Upper lobe of left lung (tissue), 6 donors: ENCODE measurements around the gene KATNA1. TPM values are rescaled to one million over a fixed set of nuclear protein-coding genes. Genes with fewer than 3 reads are reported as not detected.

Experiments used
- ATAC-seq, 2 donors: fragments of 200-7000 bp; cut with Tn5 transposase; one replicate each; pipeline ENCODE4 v1.9.1; 2022; ENCODE audit warnings: mild to moderate bottlenecking in 2 of 2, moderate library complexity in 2 of 2; ENCODE audit not compliant: low FRiP score in 2 of 2
- DNase-seq, 2 donors: peaks; one replicate each; pipeline ENCODE4 v3.0.0-alpha.2; 2019 to 2020
- H3K27ac ChIP-seq, 4 donors: fragments of 200-600 bp; sonication (generic); one replicate each; pipeline ENCODE4 v1.5.1; 2016 to 2019
- H3K27me3 ChIP-seq, 4 donors: fragments of 200-600 bp; sonication (generic); one replicate each; pipeline ENCODE4 v1.5.1; 2017 to 2019
- H3K36me3 ChIP-seq, 4 donors: fragments of 200-600 bp; sonication (generic); one replicate each; pipeline ENCODE4 v1.5.1; 2016 to 2019
- H3K4me1 ChIP-seq, 4 donors: fragments of 200-600 bp; sonication (generic); one replicate each; pipeline ENCODE4 v1.5.1; 2018 to 2019
- H3K4me3 ChIP-seq, 4 donors: fragments of 200-600 bp; sonication (generic); one replicate each; pipeline ENCODE4 v1.5.1; 2017 to 2019; ENCODE audit warnings: mild to moderate bottlenecking in 2 of 4, moderate library complexity in 1 of 4
- H3K9me3 ChIP-seq, 4 donors: fragments of 200-600 bp; sonication (generic); one replicate each; pipeline ENCODE4 v1.5.1; 2018 to 2019
- EP300 ChIP-seq, 4 donors: sonication (generic); formaldehyde crosslinking; IDR thresholded peaks; one replicate each; pipeline ENCODE4 v1.5.1; 2017; ENCODE audit warnings: antibody characterized with exemption in 4 of 4, control low read depth in 2 of 4
- POLR2A ChIP-seq, 4 donors: fragments of 450-650 bp; IDR thresholded peaks; one replicate each; pipeline ENCODE4 v1.5.1; 2016 to 2017; ENCODE audit warnings: antibody characterized with exemption in 4 of 4, mild to moderate bottlenecking in 2 of 4
- POLR2AphosphoS5 ChIP-seq, 2 donors: sonication (generic); formaldehyde crosslinking; IDR thresholded peaks; one replicate each; pipeline ENCODE4 v1.5.1; 2017; ENCODE audit warnings: antibody characterized with exemption in 2 of 2
- whole genome bisulfite sequencing, 2 donors: methylation state at CpG; one replicate each; pipeline ENCODE4 v1.1.5; 2017 to 2018; 5-methylcytosine and 5-hydroxymethylcytosine counted together
- total RNA-seq, 6 donors: library from RNA; depleted of rRNA in 4 of 6; stranded (reverse); fragments of >200 nt in 4 of 6; gene quantifications; one replicate each; pipeline versions ENCODE4 v1.1.0 to v1.2.1, GENCODE V29; 2016 to 2021
- TF ChIP-seq, protein P1 (sequence below), 6 experiments: fragments of 450-650 bp in 4 of 6; fragments of 200-600 bp in 2 of 6; sonication (generic) in 2 of 6; IDR thresholded peaks; one replicate each; pipeline ENCODE4 v1.5.1; 2016 to 2019; ENCODE audit warnings: antibody characterized with exemption in 6 of 6
- donor health status: DM: no; HTN: no; CAD: no; lungs with moderate emphysema.
- donor health status: DM: no; HTN: yes; CAD: no; lungs with severe emphysema.

KATNA1 gene
- total RNA-seq, 6 donors from 2014 or later = 7.2 to 36.1 (median 16.3) TPM

DNA sequence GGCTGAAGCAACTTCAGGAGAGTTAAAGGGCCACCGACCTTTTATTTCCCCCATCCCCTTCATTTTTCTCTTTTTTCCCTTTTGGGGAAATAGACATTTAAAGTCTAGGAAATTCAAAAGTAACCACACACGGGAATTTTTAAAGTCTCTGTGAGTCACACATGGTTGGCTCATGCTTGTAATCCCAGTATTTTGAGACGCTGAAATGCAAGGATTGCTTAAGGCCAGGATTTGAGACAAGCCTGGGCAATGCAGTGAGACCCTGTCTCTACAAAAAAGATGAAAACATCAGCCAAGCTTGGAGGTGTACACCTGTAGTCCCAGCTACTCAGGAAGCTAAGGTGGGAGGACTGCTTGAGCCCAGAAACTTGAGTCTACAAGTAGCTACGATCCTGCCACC lies 34.2 kb downstream of the KATNA1 start:
- H3K4me3 ChIP-seq = no peak overlapping the region
- peaks cover 0 to 22% (median 2%) of the 10 kb centered on the region in 4 donors for H3K36me3 ChIP-seq
- DNase-seq (no peak), ATAC-seq (no peak)
- H3K9me3 ChIP-seq = peaks cover 0 to 5% (median 0%) of the 10 kb centered on the region in 4 donors
- TF ChIP-seq, protein P1, sequence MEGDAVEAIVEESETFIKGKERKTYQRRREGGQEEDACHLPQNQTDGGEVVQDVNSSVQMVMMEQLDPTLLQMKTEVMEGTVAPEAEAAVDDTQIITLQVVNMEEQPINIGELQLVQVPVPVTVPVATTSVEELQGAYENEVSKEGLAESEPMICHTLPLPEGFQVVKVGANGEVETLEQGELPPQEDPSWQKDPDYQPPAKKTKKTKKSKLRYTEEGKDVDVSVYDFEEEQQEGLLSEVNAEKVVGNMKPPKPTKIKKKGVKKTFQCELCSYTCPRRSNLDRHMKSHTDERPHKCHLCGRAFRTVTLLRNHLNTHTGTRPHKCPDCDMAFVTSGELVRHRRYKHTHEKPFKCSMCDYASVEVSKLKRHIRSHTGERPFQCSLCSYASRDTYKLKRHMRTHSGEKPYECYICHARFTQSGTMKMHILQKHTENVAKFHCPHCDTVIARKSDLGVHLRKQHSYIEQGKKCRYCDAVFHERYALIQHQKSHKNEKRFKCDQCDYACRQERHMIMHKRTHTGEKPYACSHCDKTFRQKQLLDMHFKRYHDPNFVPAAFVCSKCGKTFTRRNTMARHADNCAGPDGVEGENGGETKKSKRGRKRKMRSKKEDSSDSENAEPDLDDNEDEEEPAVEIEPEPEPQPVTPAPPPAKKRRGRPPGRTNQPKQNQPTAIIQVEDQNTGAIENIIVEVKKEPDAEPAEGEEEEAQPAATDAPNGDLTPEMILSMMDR (IDR thresholded peaks at IDR 0.05) = no peak
- TF ChIP-seq EP300 (IDR thresholded peaks at IDR 0.05) (no peak), POLR2AphosphoS5 (IDR thresholded peaks at IDR 0.05) (no peak), POLR2A (IDR thresholded peaks at IDR 0.05) (no peak)
- H3K4me1 ChIP-seq = no peaks in the 10 kb centered on the region
- H3K27me3 ChIP-seq = no peaks in the 10 kb centered on the region
- WGBS, 2 donors = 92 to 97% methylated on average over 4 of the region's 4 CpGs
- H3K27ac ChIP-seq = no peak overlapping the region

DNA sequence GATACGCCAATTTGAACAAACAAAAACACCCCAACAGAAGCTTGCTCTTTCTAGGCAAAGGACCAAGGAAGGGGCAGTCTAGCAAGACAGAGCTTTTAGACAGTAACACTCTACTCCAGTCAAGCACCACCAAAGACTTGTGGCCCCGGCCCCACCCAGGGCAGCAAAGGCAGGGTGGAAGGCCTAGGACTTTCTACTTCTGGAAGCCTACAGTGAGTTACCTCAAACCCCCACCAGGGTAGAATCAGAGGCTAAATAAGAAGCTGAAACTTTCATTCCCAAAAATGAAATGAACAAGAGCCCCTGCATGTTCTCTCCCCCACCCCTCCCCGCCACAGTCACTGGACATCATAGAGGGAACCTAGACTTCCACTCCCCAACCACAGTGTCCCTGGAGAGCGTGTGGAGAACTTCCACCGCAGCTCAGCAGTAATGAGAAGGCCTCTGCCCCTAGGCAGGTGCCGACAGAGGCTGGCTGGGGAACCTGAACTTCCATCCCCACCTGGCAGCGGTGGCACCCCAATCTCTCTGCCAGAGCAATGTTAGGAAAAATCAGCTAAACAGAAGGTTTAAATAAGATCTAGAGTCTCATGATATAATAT lies 40.0 kb downstream of the KATNA1 start:
- Histone ChIP-seq H3K36me3 (peaks cover 0 to 7% (median 3%) of the 10 kb centered on the region in 4 donors), H3K4me3 (no peak overlapping the region), H3K27me3 (no peaks in the 10 kb centered on the region), H3K9me3 (peaks cover 0 to 4% (median 0%) of the 10 kb centered on the region in 4 donors), H3K27ac (no peak overlapping the region), H3K4me1 (no peaks in the 10 kb centered on the region)
- no peak for DNase-seq
- TF ChIP-seq, protein P1 (IDR thresholded peaks at IDR 0.05) = no peak
- TF ChIP-seq POLR2A (IDR thresholded peaks at IDR 0.05) = no peak
- no peak for TF ChIP-seq EP300 (IDR thresholded peaks at IDR 0.05)
- no peak for TF ChIP-seq POLR2AphosphoS5 (IDR thresholded peaks at IDR 0.05)
- 95% methylated on average over 7 of the region's 7 CpGs for WGBS, 2 donors
- ATAC-seq = no peak

DNA sequence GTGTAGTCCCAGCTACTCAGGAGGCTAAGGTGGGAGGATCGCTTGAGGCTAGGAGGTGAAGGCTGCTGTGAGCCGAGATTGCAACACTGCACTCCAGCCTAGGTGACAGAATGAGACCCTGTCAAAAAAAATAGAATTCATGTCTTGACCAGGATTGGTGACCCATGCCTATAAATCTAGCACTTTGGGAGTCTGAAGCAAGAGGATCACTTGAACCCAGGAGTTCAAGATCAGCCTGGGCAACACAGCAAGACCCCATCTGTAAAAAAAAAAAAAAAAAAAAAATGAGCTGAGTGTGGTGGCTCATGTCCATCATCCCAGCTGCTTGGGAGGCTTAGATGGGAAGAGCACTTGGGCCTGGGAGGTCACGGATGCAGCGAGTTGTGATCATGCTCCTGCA lies 48.0 kb downstream of the KATNA1 start:
- 99 to 100% methylated on average over 4 of the region's 4 CpGs for WGBS, 2 donors
- TF ChIP-seq, protein P1 (IDR thresholded peaks at IDR 0.05) = no peak
- no peak for TF ChIP-seq POLR2AphosphoS5 (IDR thresholded peaks at IDR 0.05)
- TF ChIP-seq POLR2A (IDR thresholded peaks at IDR 0.05) = no peak
- no peak for TF ChIP-seq EP300 (IDR thresholded peaks at IDR 0.05)
- no peak for ATAC-seq

DNA sequence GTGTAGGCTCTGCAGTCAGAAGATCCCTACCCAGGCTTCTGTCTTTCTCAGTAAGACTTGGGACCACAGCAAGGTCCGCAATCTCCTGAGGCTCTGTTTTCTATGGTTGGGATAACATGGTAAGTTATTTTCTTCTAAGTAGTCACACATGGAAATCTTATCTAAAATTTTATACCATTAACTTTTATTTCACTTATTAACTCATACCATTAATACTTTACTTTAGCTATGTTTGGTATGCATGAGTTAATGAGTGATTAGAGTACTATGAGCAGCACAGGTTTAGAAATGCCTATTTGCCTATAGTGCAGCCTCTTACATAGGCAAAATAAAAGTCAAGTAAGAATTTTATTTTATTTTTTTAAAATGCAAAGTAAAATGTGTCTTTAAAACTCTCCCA lies 55.1 kb downstream of the KATNA1 start:
- peaks cover 3 to 88% (median 60%) of the 10 kb centered on the region in 4 donors for H3K36me3 ChIP-seq

More for the DNA sequence above, 48.0 kb downstream of the KATNA1 start:
- no peak overlapping the region for H3K27ac ChIP-seq
- H3K4me1 ChIP-seq = no peaks in the 10 kb centered on the region
- no peaks in the 10 kb centered on the region for H3K9me3 ChIP-seq
- no peaks in the 10 kb centered on the region for H3K27me3 ChIP-seq
- H3K4me3 ChIP-seq = no peak overlapping the region
- no peak for DNase-seq
- peaks cover 3 to 75% (median 35%) of the 10 kb centered on the region in 4 donors for H3K36me3 ChIP-seq

More for the DNA sequence above, 55.1 kb downstream of the KATNA1 start:
- no peak for TF ChIP-seq POLR2AphosphoS5 (IDR thresholded peaks at IDR 0.05)
- no peak for TF ChIP-seq POLR2A (IDR thresholded peaks at IDR 0.05)
- TF ChIP-seq, protein P1 (IDR thresholded peaks at IDR 0.05) = no peak
- TF ChIP-seq EP300 (IDR thresholded peaks at IDR 0.05) = no peak
- no peak overlapping the region for H3K4me3 ChIP-seq
- no peaks in the 10 kb centered on the region for H3K4me1 ChIP-seq
- WGBS, 2 donors = 95 to 97% methylated on average over 1 of the region's 1 CpG
- no peaks in the 10 kb centered on the region for H3K9me3 ChIP-seq
- ATAC-seq = no peak
- H3K27ac ChIP-seq = no peak overlapping the region
- H3K27me3 ChIP-seq = no peaks in the 10 kb centered on the region
- no peak for DNase-seq
